D721Med (cell line): ENCODE results near the gene TARBP1.
A peak's percentile ranks its signal among the peaks of the same experiment; 100 is the strongest.
"Not testable (repeated sequence)": the region's sequence is repeated elsewhere in the genome, so short reads cannot be mapped to it uniquely, and the experiment has no call there.

Experiments used
- DNase-seq: peaks from one replicate; pipeline ENCODE4 v3.0.0; 2011; ENCODE audit warnings: low spot score; ENCODE audit not compliant: insufficient read length
- FAIRE-seq: peaks from 2 replicates; lab custom pipeline; 2011; peaks lifted over from hg19 to GRCh38; lab: Jason Lieb, UNC
- CTCF ChIP-seq: IDR thresholded peaks from 2 replicates; pipeline ENCODE4 v1.5.1; 2012; ENCODE audit warnings: mild to moderate bottlenecking, control low read depth; ENCODE audit not compliant: insufficient read depth; ENCODE audit errors: missing control alignments

The TARBP1 gene

GRCh38 chr1:234395297-234395696 lies 83.7 kb downstream of the TARBP1 start:
- FAIRE-seq (no peak), DNase-seq (no peak)
- no peak for TF ChIP-seq CTCF

GRCh38 chr1:234393190-234393589 lies 85.8 kb downstream of the TARBP1 start:
- FAIRE-seq (no peak), DNase-seq (no peak)
- TF ChIP-seq CTCF = no peak

- no peak for TF ChIP-seq CTCF
- DNase-seq = no peak
- FAIRE-seq = no peak
These were observed 90.9 kb downstream of the TARBP1 start for GRCh38 chr1:234388094-234388493.

- TF ChIP-seq CTCF = no peak
- FAIRE-seq (no peak), DNase-seq (no peak)
These were observed 92.9 kb downstream of the TARBP1 start for GRCh38 chr1:234386122-234386521.

- no peak for TF ChIP-seq CTCF
- DNase-seq = no peak
- peak; percentile 53 for FAIRE-seq
These were observed 97.1 kb downstream of the TARBP1 start for GRCh38 chr1:234381699-234382555.

- not testable (repeated sequence) for FAIRE-seq, DNase-seq
These were observed 99.3 kb downstream of the TARBP1 start for GRCh38 chr1:234379591-234380109.

GRCh38 chr1:234375672-234376071 lies 103.3 kb downstream of the TARBP1 start:
- FAIRE-seq = no peak
- TF ChIP-seq CTCF = no peak
- no peak for DNase-seq
